ENCODE measurements around the gene TNIK.

- TF ChIP-seq CTCF (conservative IDR thresholded peaks at IDR 0.05; ENCODE audit: low read length) (no peak), EZH2phosphoT487 (IDR thresholded peaks at IDR 0.05; ENCODE audit: borderline replicate concordance) (no peak)
Observed at GRCh38 chr3:171231361-171231760, 228.8 kb downstream of the TNIK start.

Data from Loucy (cell line).